DMS53 (cell line): ENCODE data around the gene DPYD.

Experiments
- DNase-seq: peaks from one replicate; lab custom pipeline; 2025; lab: John Stamatoyannopoulos, UW

The DPYD gene

GRCh38 chr1:97533358-97533757, 387.5 kb downstream of the DPYD start:
- DNase-seq = no peak

DNA sequence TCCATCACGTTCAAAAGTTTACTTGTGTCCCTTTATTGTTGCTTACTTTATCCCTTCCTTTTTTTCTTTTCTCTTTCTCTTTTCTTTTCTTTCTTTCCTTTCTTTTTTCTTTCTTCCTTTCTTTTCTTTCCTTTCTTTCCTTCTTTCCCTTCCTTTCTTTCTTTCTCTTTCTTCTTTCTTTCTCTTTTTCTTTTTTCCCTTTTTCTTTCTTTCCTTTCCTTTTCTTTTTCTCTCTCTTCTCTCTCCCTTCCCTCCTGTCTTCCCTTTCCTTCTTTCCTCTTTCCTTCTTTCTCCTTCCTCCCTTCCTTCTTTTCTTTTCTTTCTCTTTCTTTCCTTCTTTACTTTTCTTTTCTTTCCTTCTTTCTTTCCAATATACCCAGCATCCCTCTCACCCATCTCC, 391.2 kb downstream of the DPYD start:
- no peak for DNase-seq

DNA sequence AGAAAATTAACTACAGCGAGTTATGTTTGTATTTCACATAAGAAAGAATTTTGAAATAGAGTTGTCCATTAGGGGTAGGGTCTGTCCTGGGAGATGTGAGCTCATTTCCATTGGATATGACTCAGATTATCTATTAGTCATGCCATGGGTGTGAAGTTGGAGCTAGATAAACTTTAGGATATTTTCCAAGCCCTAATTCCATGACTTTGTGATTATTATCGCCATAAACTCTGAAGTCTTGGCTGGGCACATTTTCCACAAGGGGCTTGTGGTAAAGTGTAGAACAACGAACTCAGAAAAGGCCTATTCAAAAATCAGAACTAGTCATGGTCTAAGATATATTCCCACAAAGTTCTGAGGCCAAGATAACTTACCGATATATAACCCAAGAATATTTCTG, 396.6 kb downstream of the DPYD start:
- no peak for DNase-seq

DNA sequence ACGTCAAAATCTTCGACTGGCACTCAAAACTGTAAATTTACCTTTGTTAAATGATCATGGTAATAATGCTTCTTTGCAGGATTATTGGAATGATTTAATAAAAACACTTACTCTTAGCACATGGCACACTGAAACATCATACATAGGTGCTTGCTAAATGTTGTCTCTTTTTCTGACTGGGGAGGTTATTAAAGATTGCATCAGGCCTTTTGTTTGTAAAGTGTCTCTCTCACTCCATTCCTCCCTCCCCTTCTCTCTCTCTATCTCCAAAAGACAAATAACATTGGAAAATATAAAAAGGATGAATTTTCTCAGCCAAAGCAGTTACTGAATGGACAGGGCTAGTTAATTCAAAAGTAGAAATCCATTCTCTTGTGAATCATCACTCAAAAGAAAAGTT, 404.2 kb downstream of the DPYD start:
- DNase-seq = no peak

DNA sequence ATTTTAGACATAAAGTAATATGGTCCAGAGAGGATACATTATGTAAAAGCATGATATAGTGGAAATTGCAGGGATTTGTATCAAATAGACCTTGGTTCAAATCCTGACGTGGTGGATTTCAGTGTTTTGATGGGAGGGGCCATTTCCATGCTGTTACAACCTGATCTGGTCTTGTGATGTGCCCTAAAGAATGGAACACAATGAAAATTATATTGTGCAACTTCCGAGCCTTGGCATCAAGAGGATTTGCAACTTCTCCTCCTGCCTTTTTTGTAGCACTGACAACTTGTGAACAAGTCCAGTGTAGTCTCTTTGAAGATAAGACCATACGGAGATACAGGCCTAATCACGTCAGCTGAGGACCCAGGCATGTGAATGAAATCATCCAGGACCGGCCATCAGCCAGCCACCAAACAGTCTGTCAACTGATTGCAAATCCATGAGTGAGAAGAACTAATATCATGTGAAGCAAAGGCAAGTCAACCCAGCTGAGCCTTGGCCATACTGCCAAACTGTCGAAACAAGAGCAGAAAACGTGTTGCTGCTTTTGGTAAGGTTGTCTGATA, 412.1 kb downstream of the DPYD start:
- DNase-seq = no peak

GRCh38 chr1:97507863-97508262, 413.0 kb downstream of the DPYD start:
- DNase-seq = no peak

- no peak for DNase-seq
These were observed 414.5 kb downstream of the DPYD start for GRCh38 chr1:97506368-97506767.

GRCh38 chr1:97505816-97506215, 415.0 kb downstream of the DPYD start:
- DNase-seq = no peak

DNA sequence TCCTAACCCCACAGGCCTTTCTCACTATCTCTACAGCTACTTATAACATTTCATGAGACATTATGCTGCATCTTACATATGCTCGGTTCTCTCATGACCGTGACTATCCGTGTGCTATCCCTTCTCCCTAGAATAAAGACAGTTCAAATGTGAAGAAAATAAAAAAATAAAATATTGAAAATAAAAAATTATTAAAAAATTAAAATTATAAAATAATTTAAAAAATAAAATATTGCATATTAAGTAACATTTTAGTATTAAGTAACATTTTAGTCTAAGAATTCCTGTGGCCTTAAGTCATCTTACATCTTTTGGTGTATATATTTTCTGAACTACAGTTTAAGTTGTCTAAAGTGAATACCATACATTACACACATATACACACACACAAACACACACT, 415.5 kb downstream of the DPYD start:
- no peak for DNase-seq

DNA sequence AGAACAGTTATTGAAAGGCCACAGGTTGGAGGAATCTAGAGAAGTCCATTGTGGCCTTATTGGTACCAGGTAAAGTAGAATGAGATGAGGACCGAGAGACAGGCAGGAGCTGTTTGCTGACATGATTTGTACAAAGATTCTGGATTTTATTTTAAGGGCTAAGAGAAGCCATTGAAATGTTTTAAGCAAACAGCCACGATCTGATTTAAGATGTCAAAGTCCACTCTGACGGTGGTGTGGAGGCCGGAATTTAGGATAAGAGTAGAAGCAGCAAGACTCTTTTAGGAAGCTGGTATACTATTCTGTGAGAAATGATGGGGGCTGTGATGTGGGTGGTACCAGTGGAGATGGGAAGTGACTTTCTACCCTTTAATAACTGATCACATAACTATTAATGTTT, 418.5 kb downstream of the DPYD start:
- DNase-seq = no peak

- no peak for DNase-seq
These were observed 419.2 kb downstream of the DPYD start for GRCh38 chr1:97501628-97502027.

DNA sequence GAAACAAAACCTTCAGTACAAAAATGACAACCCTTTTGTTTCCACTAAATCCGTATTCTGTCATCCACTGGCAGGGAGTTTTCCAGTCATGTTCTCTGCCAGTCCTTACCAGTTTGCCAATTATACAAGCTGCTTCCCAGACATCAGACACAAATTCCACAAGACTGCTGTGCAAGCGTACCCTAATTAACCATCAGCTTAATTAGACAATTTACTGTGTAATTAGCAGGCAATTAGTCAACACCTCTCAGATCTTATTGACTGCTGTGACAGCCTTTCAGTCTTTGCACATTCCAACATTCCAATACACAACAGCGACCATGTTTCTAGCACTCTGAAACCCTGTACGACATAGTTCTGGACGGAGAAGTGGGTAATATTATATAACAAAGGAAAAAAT, 420.1 kb downstream of the DPYD start:
- DNase-seq = no peak

DNA sequence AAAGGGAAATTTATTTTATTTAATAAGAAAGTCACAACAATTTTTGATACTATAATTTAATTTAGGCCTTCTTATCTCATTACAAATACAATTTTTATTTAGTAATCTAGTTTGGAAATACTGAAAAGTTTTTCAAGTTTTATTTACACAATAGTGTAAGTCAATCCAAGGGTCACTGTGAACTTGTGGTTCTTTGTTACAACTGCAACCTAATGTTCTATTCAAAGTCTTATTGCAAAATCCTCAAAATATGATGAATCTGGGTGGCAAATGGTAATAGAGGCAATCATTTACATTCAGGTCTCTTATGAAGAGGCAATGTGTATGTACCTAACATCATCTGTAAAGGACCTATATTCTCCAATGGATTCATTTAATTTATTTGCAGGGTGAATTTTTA, 421.2 kb downstream of the DPYD start:
- DNase-seq = no peak

GRCh38 chr1:97489834-97490233, 431.0 kb downstream of the DPYD start:
- peak; percentile 63 for DNase-seq

DNA sequence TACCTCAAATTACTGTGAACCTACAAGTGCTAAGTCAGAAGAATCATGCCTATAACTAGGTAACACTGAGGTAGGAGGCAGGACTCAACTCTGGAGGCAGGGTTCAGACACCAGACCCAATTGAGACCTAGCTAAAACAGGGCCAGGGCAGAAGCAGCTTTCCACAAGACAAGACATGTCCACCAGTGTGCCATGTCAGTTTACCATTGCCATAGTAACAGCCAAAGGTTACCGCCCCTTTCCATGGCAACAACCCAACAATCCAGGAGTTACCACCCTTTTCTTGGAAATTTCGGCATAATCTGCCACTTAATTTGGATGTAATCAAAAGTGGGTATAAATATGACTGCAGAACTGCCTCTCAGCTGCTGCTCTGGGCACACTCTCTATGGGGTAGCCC, 432.3 kb downstream of the DPYD start:
- DNase-seq = peak; percentile 49

DNA sequence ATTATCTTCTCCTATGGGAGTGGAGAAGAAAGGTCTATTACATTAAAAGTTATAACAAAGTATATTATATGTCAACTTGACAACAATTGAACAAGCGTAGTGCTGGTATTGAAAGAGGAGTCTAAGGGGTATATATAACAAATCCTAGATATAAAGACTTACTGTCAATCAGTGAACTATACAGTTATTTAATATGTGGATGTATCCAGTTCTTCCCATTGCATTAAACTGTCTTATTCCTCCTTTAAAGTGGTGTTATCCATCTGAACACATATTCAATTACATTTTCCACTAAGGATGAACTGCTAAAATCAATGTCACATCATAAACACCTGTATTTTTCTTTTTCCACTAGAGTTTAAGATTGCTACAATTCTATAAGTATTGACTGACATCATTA, 438.8 kb downstream of the DPYD start:
- DNase-seq = no peak

- DNase-seq = no peak
These were observed 453.4 kb downstream of the DPYD start for GRCh38 chr1:97467445-97467844.

DNA sequence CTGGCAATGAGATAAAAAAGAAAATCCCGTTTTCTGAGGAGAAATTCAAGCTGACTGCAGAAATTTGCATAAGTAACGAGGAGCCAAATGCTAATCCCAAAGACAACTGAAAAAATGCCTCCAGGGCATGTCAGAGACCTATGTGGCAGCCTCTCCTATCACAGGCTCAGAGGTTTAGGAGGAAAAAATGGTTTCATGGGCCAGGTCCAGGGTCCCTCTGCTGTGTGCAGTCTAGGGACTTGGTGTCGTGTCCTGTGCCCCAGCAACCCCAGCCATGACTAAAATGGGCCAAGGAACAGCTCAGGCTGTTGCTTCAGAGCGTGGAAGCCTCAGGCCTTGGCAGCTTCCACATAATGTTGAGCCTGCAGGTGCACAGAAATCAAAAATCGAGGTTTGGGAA, 456.5 kb downstream of the DPYD start:
- DNase-seq = no peak

GRCh38 chr1:97461782-97462181, 459.1 kb downstream of the DPYD start:
- peak; percentile 24 for DNase-seq

DNA sequence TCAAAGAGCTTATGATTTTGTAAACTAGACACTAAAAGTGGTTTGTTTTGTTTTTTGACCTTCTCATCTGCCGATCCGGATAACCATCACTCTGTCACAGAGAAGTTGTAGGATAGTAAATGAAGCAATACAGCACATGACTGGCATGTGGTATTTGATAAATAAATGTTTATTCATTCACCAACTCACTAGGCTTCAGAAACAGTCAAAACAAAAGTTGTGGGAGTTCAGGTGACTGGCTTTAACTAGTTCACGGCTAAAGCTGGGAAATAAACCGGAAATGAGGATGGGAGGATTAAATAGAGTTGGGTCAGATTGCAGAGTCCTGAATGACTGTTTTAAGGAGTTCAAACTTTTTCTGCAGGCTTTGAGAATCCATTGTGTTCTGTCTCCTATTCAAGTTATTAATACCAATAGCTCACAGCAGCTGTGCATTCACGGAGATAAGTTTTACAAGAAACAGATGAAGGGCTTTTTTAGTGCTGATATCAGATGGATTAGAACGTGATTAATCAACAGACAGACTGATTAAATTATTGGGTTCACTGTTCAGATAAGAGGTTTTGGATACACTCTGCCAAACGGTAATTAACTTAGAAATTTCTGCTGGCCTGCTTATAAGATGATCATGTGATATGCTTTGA, 463.3 kb downstream of the DPYD start:
- DNase-seq = no peak

DNA sequence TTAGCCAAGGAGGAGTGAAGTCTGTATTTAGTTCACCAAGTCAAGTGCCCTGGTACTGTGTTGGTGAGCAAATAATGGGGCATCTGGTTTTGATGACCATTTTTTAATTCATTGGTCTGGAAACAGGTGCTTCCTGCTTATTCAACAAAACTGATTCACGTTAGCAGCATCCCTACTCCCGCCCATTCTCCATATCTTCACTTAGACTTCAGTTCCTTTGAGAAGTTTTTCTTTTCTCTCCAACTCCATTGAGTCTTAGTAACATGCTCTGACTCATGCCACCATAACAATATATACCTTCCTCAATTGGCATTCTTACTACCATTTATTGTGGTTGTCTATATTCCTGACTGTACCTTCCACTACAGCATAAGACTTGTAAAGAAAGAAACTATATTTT, 468.9 kb downstream of the DPYD start:
- no peak for DNase-seq

- DNase-seq = no peak
These were observed 469.6 kb downstream of the DPYD start for GRCh38 chr1:97451046-97451826.

DNA sequence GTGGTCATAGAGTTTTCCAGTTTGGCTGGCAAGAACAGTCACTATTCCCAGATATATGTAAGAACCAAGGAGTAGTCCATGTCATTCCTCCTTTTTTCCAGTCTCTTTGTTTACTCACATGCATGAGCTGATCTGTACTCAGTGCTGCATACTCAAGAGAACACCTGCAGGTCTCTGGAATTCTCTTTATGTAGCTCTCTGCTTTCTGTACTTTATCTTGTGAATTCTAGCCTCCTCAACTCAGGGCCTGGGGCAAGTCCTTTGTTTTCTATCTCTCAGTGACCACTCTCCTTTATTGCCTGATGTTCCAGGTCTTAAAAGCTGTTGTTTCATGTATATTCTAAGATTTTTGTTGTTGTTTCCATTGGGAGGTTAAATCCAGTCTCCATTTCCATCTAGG, 478.9 kb downstream of the DPYD start:
- DNase-seq = peak; percentile 59

- no peak for DNase-seq
These were observed 487.0 kb downstream of the DPYD start for GRCh38 chr1:97433824-97434177.
